ENCODE results near the gene TGFBRAP1. TPM values are rescaled to one million over a fixed set of nuclear protein-coding genes. Genes with fewer than 3 reads are reported as not detected.

Gene TGFBRAP1
- total RNA-seq, 2 donors from 2014 or later, result 19.9 to 38.0 TPM

GRCh38 chr2:105369777-105370690, 40.5 kb upstream of the TGFBRAP1 start:
- Mint-ChIP-seq H3K9me3 (no peaks in the 10 kb centered on the region), H3K4me3 (peak overlapping the region; percentile 62), H3K36me3 (no peaks in the 10 kb centered on the region), H3K27me3 (peaks cover 5 to 9% of the 10 kb centered on the region in 2 donors), H3K4me1 (ENCODE audit: low read depth in 2 of 2) (peaks cover 8 to 21% of the 10 kb centered on the region in 2 donors), H3K27ac (peak overlapping the region in 1 of 2 donors; percentile 85)
- peak; percentile 76 for DNase-seq (ENCODE audit: low spot score)
- peak; percentile 91 for ATAC-seq

- Mint-ChIP-seq H3K4me3 (no peak overlapping the region), H3K36me3 (no peaks in the 10 kb centered on the region), H3K27me3 (peaks cover 5 to 11% of the 10 kb centered on the region in 2 donors), H3K9me3 (no peaks in the 10 kb centered on the region), H3K27ac (no peak overlapping the region), H3K4me1 (ENCODE audit: low read depth in 2 of 2) (peaks cover 6 to 17% of the 10 kb centered on the region in 2 donors)
- DNase-seq (ENCODE audit: low spot score), result no peak
- no peak for ATAC-seq
Observed at GRCh38 chr2:105368759-105369408, 39.3 kb upstream of the TGFBRAP1 start.

GRCh38 chr2:105365206-105365605, 35.7 kb upstream of the TGFBRAP1 start:
- Mint-ChIP-seq H3K27ac (no peak overlapping the region), H3K9me3 (no peaks in the 10 kb centered on the region), H3K36me3 (no peaks in the 10 kb centered on the region), H3K27me3 (peaks cover 5 to 11% of the 10 kb centered on the region in 2 donors), H3K4me1 (ENCODE audit: low read depth in 2 of 2) (peaks cover 17 to 19% of the 10 kb centered on the region in 2 donors), H3K4me3 (no peak overlapping the region)
- no peak for ATAC-seq
- DNase-seq (ENCODE audit: low spot score), result no peak

GRCh38 chr2:105364436-105365139, 35.1 kb upstream of the TGFBRAP1 start:
- H3K36me3 Mint-ChIP-seq, result peaks cover 3% of the 10 kb centered on the region
- no peak overlapping the region for H3K4me3 Mint-ChIP-seq
- H3K4me1 Mint-ChIP-seq (ENCODE audit: low read depth in 2 of 2), result peaks cover 13 to 15% of the 10 kb centered on the region in 2 donors
- peaks cover 2 to 6% of the 10 kb centered on the region in 2 donors for H3K27me3 Mint-ChIP-seq
- ATAC-seq (no peak), DNase-seq (ENCODE audit: low spot score) (no peak)
- H3K9me3 Mint-ChIP-seq, result no peaks in the 10 kb centered on the region
- no peak overlapping the region for H3K27ac Mint-ChIP-seq

- Mint-ChIP-seq H3K27ac (no peak overlapping the region), H3K36me3 (peaks cover 4% of the 10 kb centered on the region), H3K9me3 (no peaks in the 10 kb centered on the region), H3K4me3 (no peak overlapping the region), H3K27me3 (peaks cover 0 to 6% of the 10 kb centered on the region in 2 donors), H3K4me1 (ENCODE audit: low read depth in 2 of 2) (peaks cover 12 to 15% of the 10 kb centered on the region in 2 donors)
- DNase-seq (ENCODE audit: low spot score), result no peak
- peak in 1 of 2 donors; percentile 40 for ATAC-seq
Observed at GRCh38 chr2:105362862-105363591, 33.5 kb upstream of the TGFBRAP1 start.

GRCh38 chr2:105361102-105361889, 31.8 kb upstream of the TGFBRAP1 start:
- Mint-ChIP-seq H3K36me3 (peaks cover 16% of the 10 kb centered on the region), H3K9me3 (peaks cover 4% of the 10 kb centered on the region), H3K4me3 (no peak overlapping the region), H3K4me1 (ENCODE audit: low read depth in 2 of 2) (peaks cover 12 to 15% of the 10 kb centered on the region in 2 donors), H3K27me3 (peaks cover 0 to 6% of the 10 kb centered on the region in 2 donors), H3K27ac (peak overlapping the region in 1 of 2 donors; percentile 6)
- DNase-seq (ENCODE audit: low spot score), result no peak
- ATAC-seq, result no peak

- no peak overlapping the region for H3K4me3 Mint-ChIP-seq
Observed at GRCh38 chr2:105358593-105358992, 29.1 kb upstream of the TGFBRAP1 start.

GRCh38 chr2:105357122-105357521, 27.6 kb upstream of the TGFBRAP1 start:
- Mint-ChIP-seq H3K4me3 (no peak overlapping the region), H3K36me3 (peaks cover 35% of the 10 kb centered on the region)
- no peak for DNase-seq (ENCODE audit: low spot score)

More at GRCh38 chr2:105358593-105358992, 29.1 kb upstream of the TGFBRAP1 start:
- H3K27ac Mint-ChIP-seq, result no peak overlapping the region
- DNase-seq (ENCODE audit: low spot score) (no peak), ATAC-seq (no peak)
- H3K36me3 Mint-ChIP-seq, result peaks cover 30% of the 10 kb centered on the region
- peaks cover 12 to 15% of the 10 kb centered on the region in 2 donors for H3K4me1 Mint-ChIP-seq (ENCODE audit: low read depth in 2 of 2)
- no peaks in the 10 kb centered on the region for H3K27me3 Mint-ChIP-seq
- H3K9me3 Mint-ChIP-seq, result peaks cover 4% of the 10 kb centered on the region

GRCh38 chr2:105344704-105345345, 15.3 kb upstream of the TGFBRAP1 start:
- no peaks in the 10 kb centered on the region for H3K27me3 Mint-ChIP-seq
- H3K36me3 Mint-ChIP-seq, result peaks cover 24% of the 10 kb centered on the region
- DNase-seq (ENCODE audit: low spot score), result no peak
- no peak for ATAC-seq
- H3K4me3 Mint-ChIP-seq, result no peak overlapping the region
- no peak overlapping the region for H3K27ac Mint-ChIP-seq
- H3K9me3 Mint-ChIP-seq, result no peaks in the 10 kb centered on the region
- peaks cover 4% of the 10 kb centered on the region in 2 donors for H3K4me1 Mint-ChIP-seq (ENCODE audit: low read depth in 2 of 2)

More at GRCh38 chr2:105357122-105357521, 27.6 kb upstream of the TGFBRAP1 start:
- no peak for ATAC-seq
- no peak overlapping the region for H3K27ac Mint-ChIP-seq
- peaks cover 4% of the 10 kb centered on the region for H3K9me3 Mint-ChIP-seq
- H3K4me1 Mint-ChIP-seq (ENCODE audit: low read depth in 2 of 2), result peaks cover 12 to 15% of the 10 kb centered on the region in 2 donors
- H3K27me3 Mint-ChIP-seq, result no peaks in the 10 kb centered on the region

- ATAC-seq (no peak), DNase-seq (ENCODE audit: low spot score) (no peak)
- Mint-ChIP-seq H3K9me3 (no peaks in the 10 kb centered on the region), H3K27ac (peak overlapping the region in 1 of 2 donors; percentile 99), H3K4me3 (peak overlapping the region; percentile 97), H3K36me3 (peaks cover 13% of the 10 kb centered on the region), H3K27me3 (no peaks in the 10 kb centered on the region), H3K4me1 (ENCODE audit: low read depth in 2 of 2) (peaks cover 24 to 25% of the 10 kb centered on the region in 2 donors)
Observed at GRCh38 chr2:105339414-105339813, 9.9 kb upstream of the TGFBRAP1 start.

- peak overlapping the region; percentile 97 to 99 for H3K27ac Mint-ChIP-seq
- no peaks in the 10 kb centered on the region for H3K27me3 Mint-ChIP-seq
- peaks cover 24 to 25% of the 10 kb centered on the region in 2 donors for H3K4me1 Mint-ChIP-seq (ENCODE audit: low read depth in 2 of 2)
- peak overlapping the region; percentile 97 for H3K4me3 Mint-ChIP-seq
- H3K9me3 Mint-ChIP-seq, result no peaks in the 10 kb centered on the region
- DNase-seq (ENCODE audit: low spot score) (no peak), ATAC-seq (no peak)
- H3K36me3 Mint-ChIP-seq, result peaks cover 11% of the 10 kb centered on the region
Observed at GRCh38 chr2:105338020-105338385, 8.5 kb upstream of the TGFBRAP1 start.
